ENCODE data around the gene MMRN1.

The MMRN1 gene

DNA sequence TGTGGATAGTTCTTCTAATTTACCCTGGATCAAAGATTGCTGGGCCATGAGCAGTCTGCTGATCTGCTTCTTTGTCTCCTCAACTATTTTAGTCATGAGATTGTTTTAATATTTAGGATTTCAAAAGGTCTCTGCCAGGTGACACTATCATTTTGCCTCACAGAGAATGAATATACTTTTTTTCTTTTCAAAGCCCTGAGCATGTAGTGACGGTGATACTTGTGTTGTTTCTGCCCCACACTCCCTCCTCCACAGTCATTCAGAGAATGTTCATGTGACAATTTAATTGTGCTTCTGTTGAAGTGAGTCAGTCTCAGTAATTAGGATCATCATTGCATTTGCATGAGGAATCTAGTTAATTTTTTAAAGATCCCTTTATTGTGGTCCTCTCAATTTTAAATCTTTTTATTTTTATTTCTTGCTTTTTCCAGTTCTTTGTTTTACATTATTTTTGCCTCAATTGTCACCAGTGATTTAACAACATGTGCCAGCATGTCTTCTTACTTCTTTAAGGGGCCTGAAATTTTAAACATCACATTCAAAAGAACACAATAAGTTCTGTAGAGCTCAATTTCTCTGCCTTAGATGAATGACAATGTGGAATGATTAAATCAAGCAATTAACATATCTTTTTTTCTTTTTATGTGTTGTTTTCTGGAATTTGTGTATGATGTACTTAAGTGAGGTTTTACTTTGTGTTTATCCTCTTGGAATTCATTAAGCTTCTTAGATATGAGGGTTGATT, 12.3 kb downstream of the MMRN1 start:
- no peak for DNase-seq (ENCODE audit: low read depth in 2 of 2)

DNA sequence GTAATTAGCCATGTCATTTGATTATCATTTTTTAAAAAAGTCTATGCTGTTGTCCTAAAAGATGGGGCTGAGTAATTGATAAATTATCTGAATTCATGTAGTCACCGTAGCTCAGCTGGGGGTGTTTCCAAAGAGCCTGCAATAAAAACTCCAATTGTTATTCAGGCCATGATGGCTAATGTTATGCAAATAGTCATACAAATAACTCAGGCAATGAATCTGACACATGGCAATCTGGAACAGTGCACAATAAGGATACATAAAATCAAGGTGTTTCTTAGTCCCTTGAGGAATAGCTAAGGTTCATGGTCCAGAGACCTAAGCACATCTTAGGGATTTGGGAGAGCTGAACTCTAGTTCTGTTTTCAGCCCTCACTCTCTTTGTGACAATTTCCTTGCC, 15.2 kb downstream of the MMRN1 start:
- no peak for DNase-seq (ENCODE audit: low read depth in 2 of 2)

DNA sequence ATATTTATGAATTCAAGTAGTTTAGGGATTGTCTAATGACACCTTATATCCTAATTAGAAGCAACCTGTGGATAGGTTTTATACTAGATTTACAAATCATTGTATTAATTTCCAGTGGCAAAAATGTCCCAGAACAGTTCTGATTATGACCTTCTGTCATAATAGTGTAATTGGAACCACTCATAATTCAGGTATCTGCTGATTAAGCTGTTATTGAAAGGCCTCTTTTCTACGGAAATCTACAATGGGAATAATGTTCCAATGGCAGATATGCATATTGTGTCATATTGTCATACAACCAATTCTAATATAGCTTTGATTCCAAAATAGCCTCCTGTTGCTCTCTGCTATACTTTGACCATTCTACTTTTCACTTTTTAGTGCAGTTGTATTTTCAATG, 19.0 kb downstream of the MMRN1 start:
- DNase-seq (ENCODE audit: low read depth in 2 of 2), result no peak

DNA sequence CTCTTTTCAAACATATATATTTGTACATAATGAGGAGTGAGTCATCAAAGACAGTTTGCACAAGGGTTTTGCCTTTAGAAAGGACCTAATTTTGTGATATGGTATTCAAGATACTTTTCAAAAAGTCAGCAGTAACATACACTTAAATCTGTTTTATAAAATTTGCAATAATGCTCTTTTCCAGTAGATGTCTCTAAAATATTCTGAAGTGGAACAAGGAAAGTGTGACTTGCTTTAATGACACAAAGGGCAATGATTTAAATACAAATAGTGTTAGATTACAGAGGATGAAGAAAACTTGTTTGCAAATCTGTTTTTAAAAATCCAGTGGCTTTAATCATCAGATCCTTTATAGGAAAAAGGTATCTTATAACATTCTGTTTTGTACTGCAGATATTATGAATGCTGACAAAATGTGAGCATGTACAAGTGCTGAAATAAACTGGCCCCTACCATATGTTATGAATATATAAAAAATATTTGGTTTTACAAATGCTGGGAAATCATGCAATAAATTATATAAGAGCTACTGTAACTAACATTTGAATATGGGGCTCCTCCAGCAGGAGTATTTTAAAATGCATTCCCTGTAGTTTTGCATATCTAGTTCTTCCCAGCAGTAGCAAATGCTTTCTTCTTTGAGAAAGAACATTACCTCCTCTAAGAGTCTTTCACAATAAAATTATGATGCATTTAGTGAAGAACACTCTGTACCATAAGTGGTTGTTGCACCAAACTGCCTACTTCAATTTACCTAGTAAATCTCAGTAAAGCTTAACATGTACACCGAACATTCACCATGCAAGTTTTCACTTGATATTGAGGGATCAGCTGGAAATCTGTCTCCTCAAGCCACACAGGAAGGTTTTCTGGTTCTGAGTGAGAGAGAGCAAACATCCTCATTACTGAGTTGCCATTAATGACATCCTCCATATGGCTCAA, 20.2 kb downstream of the MMRN1 start:
- no peak for DNase-seq (ENCODE audit: low read depth in 2 of 2)

DNA sequence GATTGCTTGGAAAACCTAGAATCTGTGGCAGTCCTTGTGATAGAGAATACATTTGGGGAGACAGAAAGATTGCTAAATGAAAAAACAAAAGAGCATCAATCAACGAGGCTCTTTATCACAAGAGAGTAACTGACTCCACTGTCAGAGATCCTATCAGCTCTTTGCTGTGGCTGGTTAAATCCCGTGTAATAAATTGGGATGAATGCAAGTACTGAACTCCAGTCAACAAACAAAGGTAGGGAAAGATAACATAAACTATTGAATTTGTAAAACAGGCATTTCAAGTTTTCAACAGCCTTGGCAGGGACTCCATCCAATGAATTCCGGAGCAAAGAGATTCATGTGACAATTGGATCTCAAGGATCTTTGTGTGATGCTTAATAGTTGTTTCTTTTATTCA, 21.3 kb downstream of the MMRN1 start:
- no peak for DNase-seq (ENCODE audit: low read depth in 2 of 2)

DNA sequence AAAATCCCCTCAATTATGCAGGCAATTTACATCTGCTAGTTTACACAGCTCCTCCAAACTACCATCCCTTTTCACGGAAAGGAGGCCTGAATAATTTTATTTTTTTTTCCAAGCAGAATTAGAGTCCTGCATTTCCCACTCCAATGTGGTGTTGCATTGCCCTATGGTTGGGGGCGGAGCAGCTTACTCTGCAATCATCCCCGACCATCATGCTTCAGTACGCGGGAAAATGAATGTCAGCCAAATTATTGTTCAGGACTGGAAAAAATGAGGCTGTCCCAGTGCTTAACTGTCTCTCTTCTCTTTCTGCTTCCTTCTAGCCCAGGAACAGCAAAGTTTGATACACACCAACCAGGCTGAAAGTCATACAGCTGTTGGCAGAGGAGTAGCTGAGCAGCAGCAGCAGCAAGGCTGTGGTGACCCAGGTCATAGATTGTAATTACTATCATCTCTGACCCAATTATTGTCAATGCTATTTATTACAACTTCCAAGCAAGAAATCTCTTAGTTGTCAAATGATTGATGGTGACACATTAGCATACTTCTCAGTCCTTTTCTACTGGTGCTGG, 28.3 kb downstream of the MMRN1 start:
- DNase-seq (ENCODE audit: low read depth in 2 of 2), result no peak

DNA sequence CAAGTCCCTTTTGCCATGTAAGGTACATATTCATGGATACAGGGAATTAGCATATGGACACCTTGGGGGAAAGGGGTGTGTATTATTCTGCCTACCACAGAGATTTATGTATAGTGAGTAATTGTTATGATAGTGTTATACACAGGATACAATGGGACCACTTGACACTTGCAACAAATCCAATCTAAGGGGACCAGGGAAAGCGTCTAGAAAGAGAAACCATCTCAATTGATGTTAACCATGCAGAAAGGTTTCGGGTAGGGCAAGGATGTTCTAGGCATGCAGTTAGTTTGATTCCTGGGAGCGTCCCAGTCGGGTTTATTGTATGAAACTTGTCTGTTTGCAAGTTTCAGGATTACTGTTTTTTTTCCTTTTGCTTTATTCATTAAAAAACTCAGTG, 34.2 kb downstream of the MMRN1 start:
- no peak for DNase-seq (ENCODE audit: low read depth in 2 of 2)

DNA sequence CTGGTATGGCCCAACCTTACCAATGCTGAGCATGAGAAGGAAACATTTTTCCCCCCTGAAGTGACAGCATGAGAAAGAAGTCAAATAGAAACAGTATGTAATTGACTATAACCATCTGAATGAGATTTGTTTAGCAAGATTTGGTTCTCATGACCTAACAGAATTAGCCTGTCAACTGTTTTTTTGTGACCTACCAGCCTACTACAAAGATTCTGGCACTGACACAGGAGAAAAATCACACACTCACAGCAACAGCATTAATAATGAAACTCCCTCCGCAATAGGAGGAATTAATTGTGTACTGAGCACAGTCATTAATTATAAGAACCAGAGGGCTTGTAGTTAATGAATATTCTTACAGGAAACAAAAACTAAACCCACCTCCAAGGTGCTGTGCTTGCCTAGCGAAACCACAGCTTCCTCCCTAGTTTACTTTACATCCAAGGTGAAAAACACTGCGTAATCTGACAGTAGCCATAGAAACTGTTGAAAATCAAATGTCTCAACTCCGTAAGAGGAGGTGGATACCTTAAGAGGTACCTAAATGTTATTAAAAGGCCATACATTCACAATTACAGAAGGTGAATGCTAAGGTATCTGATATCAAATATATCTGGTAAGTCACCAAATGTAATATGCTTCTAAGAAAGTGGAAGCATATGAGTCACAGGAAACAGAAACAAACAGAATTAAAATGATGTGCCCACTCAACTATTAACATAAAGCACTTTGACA, 34.9 kb downstream of the MMRN1 start:
- DNase-seq (ENCODE audit: low read depth in 2 of 2), result no peak

DNA sequence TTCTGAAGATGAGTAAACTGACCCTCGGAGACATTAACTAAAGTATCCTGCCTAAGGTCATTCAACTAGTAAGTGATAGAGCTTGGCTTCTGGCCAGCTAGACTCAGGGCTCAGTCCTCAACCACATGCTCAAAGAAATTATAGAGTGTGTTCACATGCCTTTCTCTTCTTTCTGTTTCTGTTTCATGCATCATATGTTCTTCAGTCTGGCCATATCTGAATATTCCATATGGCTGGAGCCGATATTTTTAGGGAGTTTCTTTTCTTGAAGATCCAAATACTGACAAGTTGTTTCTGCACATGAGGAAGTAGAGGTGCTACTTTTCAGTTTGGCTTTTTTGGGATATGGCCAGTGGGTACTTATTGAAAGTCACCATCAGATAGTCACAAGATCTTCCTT, 44.9 kb downstream of the MMRN1 start:
- DNase-seq (ENCODE audit: low read depth in 2 of 2), result no peak

DNA sequence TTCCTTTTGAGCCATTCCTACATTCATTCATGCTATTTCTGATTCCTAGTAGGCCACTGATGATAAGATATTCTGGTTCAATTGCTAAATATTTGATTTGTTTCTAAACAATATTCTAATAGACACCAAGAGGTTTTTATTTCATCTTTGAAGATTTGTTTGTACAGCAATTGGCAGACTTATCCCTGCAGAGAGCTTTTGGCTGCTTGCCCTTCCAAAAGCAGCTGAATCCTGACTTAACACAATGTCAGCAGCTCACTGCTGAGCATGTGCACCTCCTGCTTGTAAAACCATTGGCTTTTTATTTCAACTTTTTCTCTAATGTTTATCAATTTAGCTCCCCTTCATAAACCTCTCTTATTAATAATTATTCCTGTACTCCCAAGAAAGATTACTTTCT, 45.3 kb downstream of the MMRN1 start:
- no peak for DNase-seq (ENCODE audit: low read depth in 2 of 2)

DNA sequence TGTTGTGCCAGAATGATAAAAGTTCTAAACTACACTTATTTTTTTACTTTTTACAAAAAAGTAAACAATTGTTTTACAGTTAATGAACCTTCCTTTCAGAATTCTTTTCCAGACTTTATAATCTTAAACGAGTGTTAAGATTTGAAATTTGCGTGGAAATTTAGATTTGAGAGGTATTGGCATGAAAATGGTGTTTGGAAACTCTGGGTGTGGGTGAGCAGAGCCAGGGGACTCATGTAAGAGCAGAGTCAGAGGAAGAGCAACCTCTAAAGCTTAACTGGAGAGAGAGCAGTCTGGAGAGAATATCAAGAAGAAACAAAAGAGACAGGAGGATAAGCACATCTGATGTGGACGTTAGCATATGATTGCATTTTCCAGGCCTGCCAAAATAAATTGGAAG, 48.2 kb downstream of the MMRN1 start:
- DNase-seq (ENCODE audit: low read depth in 2 of 2), result no peak

DNA sequence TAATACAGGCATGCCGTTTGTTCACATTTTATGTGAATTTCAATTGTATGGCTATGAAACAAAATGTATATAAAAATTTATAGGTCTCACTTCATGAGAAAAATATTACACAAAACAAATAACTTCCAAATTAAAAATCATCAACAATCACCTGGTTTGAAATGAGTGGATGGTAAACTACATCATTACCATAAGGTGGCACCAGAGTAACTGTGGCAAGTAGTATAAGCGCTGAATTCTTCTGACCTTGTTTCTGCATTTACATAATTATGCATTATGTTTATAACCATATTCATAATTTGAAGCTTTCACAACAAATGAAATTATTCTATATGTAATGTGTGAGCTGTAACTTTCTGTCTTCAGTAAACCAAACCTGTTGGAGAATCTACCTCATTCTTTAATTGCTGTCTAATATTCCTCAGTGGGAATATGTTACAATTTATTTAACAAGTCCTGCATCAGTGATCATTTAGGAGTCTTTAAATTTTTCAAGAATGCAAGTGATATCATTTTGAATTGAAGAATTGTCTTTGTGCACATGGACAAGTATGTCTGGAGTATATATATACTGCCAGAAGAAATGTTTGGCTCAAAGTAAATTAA, 55.2 kb downstream of the MMRN1 start:
- no peak for DNase-seq (ENCODE audit: low read depth in 2 of 2)

DNA sequence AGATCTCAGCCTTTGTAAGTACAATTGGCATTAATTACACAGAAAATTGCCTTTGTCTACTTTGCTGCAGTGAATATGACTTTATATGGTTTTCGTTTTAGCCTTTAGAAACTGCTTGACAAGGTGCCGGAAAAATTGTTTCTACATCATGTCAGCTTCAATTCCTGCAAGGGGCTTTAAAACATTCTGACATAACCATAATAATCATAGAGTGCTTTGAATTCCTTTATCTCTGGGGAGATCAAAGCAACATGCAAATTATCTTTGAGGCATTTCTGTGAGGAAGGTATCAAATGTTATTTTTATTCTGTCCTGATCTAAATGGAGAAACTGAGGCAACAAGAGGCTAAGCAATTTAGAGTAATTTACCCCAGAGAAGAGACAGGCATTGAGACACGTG, 57.8 kb downstream of the MMRN1 start:
- DNase-seq (ENCODE audit: low read depth in 2 of 2), result no peak

DNA sequence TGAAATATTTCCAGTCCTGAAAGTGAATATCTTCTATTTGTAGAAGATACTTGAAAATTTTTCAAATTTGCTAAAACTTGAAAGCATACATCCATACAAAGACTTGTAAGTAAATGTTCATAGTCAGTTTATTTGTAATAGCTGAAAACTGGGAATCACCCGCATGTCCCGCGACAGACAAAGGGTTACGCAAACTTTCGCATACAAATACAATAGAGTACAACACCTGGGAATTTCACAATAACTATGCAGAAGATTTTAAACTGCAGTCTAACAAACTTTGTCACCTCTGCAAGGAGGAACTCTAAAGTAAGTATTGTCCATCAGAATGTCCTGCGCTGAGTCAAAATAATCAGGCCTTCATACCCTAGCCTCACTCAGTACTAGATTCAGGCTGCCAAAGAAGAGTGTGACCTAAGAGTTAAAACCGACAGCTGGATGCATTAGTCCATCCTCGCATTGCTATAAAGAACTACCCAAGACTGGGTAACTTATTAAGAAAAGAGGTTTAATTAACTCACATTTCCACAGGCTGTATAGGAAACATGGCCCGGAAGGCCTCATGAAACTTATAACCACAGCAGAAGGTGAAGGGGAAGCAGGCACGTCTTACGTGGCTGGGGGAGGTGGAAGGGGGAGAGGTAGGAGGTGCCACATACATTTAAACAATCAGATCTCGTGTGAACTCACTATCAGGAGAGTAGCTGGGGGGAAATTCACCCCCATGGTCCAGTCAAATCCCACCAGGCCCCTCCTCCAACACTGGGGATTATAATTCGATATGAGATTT, 60.4 kb downstream of the MMRN1 start:
- DNase-seq (ENCODE audit: low read depth in 2 of 2), result no peak

DNA sequence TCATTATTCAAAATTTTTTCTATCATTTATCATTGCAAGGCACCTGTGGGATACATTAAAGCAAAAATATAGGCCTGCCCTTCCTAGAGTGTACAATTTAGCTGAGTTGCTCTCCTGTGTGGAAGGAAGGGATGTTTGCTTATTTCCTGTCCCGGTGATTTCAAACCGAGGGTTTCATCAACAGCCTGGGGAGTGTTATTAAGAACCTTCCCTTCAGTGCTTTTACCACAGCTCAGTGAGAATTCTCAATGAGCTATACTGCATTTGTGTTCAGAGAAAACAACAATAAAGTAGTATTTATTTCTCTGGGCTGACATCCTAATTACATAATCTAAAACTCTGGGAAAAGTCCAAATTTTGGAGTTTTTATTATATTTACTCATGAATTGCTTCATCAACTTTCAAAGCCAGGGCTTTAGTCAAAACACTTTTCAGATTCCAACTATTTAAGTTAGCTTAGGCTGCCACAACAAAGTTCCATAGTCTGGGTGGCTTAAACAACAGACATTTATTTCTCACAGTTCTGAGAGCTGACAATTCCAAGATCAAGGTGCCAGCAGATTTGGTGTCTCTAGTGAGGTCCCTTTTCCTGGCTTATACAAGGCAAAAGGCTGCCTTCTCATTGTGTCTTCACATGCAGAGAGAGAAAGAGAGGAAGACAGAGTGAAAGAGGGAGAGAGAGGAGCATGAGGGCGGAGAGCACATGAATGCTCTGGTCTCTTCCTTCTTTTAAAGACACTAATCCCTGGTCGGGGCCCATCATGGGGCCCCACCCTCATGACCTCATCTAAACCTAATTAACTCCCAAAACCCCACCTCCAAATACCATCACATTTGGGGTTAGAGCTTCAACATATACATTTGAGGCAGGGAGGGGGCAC, 62.6 kb downstream of the MMRN1 start:
- DNase-seq (ENCODE audit: low read depth in 2 of 2), result no peak

DNA sequence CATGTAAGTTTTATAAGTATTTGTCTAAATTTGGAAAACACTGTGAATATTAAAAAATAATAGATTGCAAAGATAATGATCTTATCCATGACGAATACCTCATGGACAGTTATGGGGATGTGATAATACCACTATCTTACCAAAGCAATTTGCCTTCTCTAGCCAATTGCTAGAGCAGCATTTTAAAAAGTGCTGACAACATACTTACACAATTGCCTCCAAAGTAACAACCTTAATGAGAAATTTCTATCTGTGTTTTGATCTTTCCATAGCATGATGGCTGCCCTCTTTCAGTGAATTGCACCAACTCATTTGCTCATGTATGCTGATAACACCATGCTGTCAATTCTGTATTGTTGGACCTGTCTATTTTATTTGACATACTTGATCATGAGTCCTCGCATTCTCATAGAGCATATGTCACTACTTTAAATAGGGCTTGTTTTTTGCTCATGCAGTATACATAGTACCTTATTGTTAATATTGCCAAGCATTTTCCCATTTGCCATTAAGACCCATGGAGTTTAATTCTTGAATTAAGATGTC, 87.2 kb downstream of the MMRN1 start:
- DNase-seq (ENCODE audit: low read depth in 2 of 2), result no peak

DNA sequence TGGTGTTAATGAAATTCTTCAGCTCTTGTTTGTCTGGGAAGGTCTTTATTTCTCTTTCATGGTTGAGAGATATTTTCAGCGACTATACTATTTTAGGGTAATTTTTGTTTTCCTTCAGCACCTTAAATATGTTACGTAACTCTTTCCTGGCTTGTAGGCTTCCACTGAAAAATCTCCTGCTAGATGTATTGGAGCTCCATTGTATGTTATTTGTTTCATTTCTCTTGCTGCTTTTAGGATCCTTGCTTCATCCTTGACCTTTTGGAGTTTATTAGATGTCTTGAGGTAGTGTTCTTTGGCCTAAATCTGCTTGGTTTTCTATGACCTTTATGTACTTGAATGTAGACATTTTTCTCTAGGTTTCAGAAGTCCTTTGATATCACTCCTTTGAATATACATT, 93.6 kb downstream of the MMRN1 start:
- no peak for DNase-seq (ENCODE audit: low read depth in 2 of 2)

DNA sequence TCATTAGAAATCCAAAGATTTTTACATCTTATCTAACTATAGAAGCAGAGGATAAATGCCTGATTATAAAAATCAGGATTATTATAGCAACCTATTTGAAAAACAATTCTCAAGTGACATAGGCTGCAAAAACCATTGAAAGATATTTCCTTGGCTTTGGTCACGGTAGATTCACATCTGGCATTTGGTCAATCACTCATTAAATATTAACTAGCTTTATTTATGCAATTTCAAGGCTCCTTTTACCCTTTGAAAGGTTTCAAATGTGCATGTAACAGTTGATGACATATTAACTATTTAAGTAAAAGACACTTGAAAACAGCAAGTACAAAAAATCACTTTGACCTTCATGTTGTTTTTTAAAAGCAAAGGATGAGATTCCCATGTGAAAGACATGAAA, 98.1 kb downstream of the MMRN1 start:
- DNase-seq (ENCODE audit: low read depth in 2 of 2), result no peak

DNA sequence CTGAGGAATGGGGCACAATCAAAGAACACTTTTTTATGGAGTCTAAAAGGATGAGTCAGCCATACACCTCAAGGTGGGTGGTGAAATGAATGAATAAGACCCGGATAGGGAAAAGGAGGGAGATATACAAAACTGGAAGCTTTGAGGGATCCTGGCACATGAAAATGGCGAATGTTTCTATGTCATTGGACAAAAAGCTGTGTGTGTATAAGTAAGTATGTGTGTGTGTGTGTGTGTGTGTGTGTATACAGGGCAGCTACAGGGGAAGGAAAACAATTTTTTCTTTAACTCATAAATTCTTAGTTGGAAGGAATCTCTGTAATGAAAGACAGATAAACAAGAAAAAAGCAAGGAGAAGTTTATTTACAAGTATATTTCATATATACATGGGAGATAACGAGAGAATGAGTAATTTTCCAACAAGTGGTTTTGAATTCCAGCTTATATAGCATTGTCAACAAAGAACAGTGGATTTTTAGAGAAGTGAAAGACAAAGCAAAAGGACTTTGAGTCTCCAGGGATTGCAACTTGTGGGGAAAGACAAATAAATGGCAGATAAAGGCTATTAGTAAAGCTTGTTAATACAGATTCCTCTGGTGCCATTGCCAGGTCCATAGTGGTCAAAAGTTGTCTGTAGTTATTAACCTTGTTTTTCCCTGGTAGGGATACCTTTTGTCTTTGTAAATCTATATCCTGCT, 99.7 kb downstream of the MMRN1 start:
- no peak for DNase-seq (ENCODE audit: low read depth in 2 of 2)

All from stimulated activated CD8-positive, alpha-beta memory T cell treated with anti-CD3 and anti-CD28 coated beads, Interleukin-2, amount 100 ng/mL, for 1 hour (primary cell).